NCI-H524 (cell line): Measurements from ENCODE around the gene EHMT2.
"Not testable (repeated sequence)": the region's sequence is repeated elsewhere in the genome, so short reads cannot be mapped to it uniquely, and the experiment has no call there.

Source experiments
- DNase-seq, 2 experiments: peaks; one replicate each; lab custom pipeline; 2025; lab: John Stamatoyannopoulos, UW

The EHMT2 gene

DNA sequence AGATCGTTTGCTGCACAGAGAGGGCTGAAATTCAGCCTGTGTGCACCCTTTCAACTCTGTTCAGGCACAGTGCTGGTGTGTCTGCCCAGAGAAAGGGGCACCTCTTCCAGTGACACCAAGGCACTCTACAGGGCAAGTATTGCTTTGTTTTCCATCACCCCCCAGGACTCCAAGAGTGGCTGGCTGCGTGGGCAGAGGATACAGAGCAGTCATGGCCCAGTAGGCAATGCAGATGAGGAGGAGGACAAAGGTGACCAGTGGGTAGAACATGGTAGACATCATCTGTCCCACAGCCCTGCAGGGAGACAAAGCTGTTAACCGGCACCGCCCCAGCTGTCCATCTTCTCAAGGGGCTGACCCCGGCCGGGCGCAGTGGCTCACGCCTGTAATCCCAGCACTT lies 28.2 kb downstream of the EHMT2 start:
- DNase-seq = no peak

DNA sequence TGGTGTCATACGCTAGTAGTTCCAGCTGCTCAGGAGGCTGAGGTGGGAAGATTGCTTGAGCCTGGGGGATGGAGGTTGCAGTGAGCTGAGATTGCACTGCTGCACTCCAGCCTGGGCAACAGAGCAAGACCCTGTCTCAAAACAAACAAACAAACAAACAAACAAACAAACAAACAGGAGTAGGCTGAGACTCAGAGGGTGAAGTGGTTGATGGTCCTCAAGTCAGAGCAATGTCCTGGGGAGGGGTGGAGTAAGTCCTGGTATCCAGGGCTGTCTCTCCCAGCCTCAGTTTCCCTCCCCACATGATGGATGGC lies 28.9 kb downstream of the EHMT2 start:
- DNase-seq = not testable (repeated sequence)

DNA sequence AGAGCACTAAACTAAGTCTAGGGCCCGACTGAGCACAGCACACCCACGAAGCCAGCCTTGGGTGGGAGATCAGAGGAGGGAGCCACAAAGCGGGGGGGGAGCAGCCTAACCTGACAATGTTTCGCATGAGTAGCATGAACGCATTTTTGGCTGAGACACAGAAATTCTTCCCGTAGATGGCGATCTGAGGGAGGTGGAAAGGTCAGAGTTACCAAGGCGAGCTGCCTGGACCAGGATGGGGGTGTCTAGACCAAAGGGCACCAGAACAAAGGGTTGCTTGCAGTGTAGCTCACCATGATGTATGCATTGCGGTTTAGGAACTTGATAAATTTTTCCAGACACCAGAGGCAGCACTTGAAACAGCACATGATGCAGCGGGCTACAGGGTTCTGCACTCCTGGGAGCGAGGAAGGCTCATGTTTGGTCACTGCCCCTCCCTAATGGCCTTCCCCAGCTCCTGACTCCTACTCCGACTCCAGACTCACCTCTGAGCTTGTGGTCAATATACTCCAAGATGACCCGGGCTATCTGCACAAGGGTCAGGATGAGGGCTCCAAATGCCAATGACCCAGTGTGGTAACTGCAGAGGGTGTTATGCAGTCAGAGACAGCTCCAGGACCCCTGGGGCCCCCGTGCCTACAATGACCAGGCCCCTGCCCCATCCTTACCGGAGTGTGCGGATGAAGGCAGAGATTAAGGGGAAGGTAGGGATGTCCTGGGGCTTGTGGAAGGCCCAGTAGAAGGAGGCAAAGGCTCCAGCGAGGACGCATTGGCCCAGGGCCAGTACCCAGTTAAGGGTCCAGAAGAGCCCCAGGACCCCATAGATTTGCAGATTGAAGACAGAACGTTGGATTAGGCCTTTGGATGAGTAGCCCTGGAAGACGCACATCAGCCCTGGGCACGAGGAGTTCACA lies 32.0 kb downstream of the EHMT2 start:
- no peak for DNase-seq

DNA sequence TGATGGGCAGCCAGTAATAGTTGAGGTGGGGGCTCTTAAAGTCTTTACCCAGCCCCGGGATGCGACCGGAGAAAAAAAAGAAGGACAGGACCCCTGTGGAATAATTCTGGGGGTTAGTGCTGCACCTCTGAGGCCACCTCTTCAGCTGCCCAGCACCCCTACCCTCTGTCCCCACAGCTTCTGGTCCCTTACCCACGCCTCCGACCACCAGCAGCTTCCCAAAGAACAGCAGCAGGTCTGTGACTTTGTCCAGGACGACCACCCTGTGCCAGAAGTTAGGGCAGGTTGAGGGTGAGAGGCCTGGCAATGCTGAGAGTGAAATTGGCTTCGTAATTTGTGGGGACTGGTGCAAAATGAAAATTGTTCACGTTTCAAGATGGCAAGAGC lies 32.7 kb downstream of the EHMT2 start:
- no peak for DNase-seq

DNA sequence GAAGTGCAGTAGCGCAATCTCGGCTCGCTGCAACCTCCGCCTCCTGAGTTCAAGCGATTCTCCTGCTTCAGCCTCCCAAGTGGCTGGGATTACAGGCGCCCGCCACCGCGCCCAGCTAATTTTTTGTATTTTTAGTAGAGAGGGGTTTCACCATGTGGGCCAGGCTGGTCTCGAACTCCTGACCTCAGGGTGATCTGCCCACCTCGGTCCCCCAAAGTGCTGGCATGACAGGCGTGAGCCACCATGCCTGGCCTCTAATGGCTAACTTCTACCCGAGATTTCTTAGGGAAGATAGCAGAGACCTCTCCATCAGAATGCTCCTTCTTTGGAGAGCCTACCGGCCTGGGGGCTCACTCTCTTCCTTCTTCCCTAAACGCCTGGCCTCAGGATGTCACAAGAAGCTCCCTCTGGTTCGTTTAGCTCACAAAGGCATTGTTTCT lies 33.4 kb downstream of the EHMT2 start:
- not testable (repeated sequence) for DNase-seq

DNA sequence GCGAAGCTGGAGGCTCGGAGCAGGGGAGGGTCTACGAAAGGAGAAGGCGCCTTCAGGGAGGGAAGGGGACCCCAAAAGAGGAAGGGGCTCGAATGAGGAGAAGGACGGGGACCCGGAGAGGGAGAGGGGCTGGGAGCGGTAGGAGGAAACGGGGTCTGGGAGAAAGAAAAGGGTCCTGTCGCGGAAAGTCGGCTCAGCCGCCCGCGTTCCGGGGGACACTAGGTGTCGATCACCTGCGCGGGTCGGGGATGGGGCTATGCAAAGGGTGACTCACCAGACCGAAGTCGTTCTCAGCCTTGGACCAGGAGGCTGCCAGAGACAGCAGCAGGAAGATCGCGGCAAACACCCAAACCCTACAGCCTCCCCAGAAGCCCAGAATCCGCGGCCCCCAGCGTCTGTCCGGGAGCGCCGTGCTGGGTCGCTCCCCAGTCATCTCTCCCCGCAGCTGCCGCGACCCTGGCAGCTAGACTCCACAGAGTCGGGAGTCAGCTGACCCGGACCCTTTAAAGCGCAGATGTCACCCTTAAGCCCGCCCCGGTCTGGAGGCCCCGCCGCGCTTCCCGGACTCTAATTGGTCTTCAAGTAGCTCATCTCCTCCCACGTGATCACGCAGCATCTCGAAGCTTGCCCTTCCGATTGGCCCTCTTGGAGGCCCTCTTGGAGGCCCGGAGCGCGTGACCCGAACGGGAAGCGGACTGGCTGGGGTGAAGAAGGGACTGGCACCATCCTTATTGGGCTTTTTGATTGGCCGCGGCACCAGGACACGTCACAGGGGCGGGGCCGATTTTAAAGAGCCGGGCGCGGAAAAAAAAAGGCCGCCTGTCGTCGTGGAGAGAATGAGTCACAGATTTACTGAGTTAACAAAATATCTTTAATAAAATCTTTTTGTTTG lies 34.9 kb downstream of the EHMT2 start, which contains the start of gene NEU1:
Gene NEU1, minus strand, starts transcription at position 478 of the 892 bp plus-strand sequence. Its CDS starts 45 bp downstream, at position 433.
- peak; percentile 100 for DNase-seq

DNA sequence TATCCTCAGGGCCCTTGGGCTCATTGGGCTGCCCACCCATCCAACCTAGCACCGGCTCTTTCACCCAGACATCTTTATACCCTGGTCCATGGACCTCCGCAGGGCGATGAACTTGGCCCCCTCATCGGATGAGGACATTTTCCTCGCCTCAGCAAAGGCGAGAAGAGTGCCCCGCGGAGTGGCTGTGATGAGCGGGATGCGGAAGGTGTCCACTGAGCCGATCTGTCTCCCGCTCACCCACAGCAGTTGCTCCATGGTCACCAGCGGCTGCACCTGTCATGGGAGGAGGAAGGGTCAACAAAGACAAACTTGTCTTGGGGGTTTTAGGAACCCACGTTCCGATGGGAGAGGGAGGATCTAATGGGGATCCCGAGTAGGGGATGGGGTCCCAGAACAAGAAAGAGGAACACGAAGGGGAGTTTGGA lies 35.6 kb downstream of the EHMT2 start:
- no peak for DNase-seq

DNA sequence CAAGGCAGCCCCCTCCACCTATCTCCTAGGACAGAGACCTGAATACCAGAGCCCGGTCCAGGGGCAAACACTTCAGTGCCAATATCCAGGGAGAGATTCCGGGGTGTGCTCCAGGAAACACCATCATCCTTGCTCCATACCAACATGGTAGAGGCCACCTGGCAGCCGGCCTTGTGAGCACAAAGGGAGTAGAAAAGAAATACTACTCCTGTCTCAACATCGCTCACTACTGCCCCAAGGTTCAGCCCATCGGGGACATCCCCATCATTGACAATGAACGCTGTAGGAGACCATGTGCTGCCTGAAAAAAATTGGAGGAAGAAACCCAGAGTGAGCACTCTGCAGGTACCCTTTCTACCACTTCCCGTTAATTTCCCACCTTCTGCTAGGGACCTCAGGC lies 36.3 kb downstream of the EHMT2 start:
- DNase-seq = no peak

DNA sequence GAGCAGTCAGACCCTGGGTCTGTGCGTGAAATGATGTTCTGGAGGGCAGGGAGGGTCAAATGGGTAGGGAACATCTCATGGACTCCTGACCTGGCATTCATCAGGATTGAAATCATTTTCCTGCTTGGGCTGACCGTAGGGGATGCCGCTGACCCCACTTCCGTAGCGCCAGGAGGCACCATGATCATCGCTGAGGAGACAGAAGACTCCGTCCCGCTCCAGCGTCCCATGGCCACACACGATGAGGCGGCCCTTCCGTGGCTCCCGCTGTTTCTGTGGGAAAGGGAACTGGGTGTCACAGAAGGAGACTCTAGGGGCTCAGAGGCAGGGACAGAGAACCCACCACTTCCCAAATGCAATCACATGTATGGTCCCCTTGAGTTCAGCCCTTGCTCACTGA lies 37.1 kb downstream of the EHMT2 start:
- DNase-seq = no peak

DNA sequence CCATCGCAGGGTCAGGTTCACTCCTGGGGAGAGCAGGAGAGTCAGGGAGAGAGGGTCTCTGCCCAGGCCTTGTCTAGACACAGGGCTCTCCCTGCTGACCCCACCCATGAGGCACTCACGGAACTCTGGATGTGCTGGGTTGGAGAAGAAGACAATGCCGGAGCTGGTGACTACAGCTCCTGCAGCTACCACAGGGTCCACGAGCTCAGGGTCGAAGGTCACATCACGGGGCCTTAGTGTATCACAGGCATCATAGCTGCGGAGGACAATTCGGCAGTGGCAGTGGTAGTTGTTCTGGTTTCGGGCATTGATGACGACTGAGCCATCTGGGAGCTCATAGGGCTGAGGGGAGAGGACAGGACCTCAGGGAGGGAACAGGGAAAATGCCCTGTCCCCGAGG lies 37.6 kb downstream of the EHMT2 start:
- DNase-seq = no peak

DNA sequence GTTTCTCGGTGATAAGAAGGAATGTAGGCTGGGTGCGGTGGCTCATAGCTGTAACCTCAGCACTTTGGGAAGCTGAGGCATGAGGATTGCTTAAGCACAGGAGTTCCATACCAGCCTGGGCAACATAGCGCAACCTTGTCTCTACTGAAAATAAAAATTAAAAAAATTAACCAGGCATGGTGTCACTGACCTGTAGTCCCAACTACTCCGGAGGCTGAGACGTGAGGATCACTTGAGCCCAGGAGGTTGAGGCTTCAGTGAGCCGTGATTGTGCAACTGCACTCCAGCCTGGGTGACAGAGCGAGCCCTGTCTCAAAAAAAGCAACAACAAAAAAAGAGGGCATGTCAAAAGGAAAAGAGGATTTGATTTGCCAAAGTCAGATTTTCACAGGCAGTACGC lies 38.8 kb downstream of the EHMT2 start:
- DNase-seq = no peak

DNA sequence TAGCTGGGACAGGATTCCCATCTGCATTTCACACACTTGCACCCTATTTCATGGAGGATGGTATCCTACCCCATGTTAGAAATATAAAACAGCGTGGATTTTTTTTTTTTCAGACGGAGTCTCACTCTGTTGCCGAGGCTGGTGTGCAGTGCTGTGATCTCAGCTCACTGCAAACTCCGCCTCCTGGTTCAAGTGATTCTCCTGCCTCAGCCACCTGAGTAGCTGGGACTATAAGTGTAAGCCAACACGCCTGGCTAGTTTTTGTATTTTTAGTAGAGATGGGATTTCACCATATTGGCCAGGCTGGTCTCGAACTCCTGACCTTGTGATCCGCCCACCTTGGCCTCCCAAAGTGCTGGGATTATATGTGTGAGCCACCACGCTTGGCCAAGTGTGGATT lies 39.7 kb downstream of the EHMT2 start:
- not testable (repeated sequence) for DNase-seq

DNA sequence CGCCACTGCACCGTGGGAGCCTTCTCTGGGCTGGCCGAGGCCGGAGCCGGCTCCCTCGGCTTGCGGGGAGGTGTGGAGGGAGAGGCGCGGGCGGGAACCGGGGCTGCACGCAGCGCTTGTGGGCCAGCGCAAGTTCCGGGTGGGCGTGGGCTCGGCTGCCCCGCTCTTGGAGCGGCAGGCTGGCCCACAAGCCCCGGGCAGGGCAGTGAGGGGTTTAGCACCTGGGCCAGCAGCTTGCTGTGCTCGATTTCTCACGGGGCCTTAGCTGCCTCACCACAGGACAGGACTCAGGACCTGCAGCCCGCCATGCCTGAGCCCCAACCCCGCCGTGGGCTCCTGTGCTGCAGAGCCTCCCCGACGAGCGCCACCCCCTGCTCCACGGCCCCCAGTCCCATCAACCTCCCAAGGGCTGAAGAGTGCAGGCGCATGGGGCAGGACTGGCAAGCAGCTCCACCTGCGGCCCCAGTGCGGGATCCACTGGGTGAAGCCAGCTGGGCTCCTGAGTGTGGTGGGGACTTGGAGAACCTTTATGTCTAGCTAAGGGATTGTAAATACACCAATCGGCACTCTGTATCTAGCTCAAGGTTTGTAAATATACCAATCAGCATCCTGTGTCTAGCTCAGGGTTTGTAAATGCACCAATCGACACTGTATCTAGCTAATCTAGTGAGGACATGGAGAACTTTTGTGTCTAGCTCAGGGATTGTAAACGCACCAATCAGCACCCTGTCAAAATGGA lies 45.3 kb downstream of the EHMT2 start:
- DNase-seq = not testable (repeated sequence)

DNA sequence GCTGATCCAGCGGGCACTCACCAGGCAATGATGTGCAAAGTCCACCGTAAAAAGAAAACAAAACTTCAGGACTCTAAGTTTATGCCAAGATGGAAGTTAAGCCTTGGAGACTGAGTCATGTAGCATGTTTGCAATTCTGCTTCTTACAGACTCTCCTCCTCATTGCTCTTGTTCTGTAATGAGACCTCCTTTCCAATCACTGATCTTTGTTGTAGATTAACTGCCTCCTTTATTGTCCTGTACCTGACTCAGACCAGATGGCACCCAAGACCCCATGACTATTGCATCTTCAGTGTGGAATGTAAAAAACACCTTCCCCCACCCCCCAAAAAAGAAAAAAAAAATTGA lies 46.0 kb downstream of the EHMT2 start:
- no peak for DNase-seq

DNA sequence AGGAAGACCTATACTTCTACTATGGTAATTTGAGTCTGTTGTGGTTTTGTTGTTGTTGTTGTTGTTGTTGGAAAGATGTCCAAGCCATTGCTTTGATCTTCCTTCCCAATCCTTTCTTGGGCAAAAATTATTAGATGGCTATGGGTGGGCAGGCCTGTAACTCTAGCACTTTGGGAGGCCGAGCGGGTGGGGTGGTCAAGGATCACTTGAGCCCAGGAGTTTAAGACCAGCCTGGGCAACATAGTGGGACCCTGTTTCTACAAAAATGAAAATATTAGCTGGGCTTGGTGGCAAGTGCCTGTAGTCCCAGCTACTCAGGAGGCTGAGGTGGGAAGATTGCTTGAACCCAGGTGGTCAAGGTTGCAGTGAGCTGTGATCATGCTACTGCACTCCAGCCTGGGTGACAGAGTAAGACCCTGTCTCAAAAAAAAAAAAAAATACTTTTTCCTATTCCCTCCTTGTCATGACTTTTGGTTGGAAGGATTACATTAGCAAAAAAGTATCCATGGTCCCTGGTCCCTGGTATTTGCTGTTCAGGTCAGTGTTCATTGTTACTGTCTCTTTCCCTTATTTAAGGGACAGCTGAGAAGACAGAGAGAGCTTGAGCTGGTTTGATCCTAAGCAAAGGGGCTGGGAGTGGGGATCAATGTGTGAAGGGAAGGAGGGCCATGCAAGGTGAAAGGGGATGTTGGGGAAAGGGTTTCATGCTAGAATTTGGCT lies 46.6 kb downstream of the EHMT2 start:
- no peak for DNase-seq

DNA sequence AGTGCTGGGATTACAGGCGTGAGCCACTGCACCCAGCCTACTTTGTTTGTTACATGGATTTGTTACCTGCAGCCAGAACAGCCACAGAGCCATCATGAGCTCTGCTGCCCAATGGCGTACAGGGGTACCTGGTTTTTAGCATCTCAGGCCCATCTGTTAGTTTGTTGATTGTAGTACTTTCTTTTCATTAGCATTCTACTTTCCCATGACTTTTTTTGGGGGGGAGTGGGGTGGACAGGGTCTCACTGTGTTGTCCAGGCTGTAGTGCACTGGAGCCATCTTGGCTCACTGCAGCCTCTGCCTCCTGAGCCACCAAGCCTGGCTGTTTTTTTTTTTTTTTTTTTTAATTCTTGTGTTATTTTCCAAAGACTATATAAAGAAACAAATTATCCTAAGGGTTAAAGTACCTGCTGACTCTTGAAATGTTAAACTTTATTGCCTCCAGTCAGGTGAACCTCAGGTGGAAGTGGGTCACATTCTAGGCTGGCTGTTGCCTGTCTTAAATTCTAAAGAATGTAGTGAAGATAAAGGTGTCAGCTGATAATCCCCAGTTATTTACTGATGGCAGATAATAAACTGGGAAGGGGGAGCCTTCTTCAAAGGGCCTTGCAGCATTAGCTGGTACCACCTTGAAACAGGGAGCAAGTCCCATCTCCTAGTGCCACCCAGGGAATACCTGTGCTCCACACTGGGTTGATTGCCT lies 50.1 kb downstream of the EHMT2 start:
- DNase-seq = no peak

DNA sequence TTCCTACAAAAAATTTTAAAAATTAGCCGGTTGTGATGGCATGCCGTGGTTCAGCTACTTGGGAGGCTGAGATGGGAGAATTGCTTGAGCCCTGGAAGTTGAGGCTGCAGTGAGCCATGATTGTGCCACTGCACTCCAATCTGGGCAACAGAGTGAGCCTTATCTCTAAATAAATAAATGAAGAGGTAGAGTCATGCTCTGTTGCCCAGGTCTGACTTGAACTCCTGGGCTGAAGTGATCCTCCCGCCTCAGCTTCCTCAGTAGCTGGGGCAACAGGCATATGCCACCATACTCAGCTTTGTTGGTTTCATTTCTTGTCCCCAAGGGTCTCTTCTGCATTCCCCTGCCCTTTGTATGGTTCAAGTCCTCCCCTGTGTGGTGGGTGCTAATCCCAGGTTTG lies 53.0 kb downstream of the EHMT2 start:
- DNase-seq = no peak

DNA sequence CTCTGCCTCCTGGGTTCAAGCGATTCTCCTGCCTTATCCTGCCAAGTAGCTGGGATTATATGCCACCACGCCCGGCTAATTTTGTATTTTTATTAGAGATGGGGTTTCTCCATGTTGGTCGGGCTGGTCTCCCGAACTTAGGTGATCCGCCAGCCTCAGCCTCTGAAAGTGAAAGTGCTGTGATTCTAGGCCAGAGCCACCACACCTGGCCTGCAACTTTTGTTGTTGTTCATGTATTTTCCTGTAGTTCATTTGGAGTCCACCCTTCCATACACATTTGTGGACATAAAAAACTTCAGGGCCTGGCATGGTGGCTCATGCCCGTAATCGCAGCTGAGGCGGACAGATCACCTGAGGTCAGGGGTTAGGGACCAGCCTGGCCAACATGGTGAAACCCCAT lies 55.4 kb downstream of the EHMT2 start:
- no peak for DNase-seq

DNA sequence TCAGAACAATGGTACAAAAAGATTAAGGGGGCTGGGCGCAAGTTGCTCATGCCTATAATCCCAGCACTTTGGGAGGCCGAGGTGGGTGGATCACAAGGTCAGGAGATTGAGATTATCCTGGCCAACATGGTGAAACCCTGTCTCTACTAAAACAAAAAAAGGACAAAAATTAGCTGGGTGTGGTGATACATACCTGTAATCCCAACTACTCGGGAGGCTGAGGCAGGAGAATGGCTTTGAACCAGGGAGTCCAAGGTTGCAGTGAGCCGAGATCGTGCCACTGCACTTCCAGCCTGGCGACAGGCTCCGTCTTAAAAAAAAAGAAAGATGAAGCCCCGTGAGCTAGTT lies 57.7 kb downstream of the EHMT2 start:
- DNase-seq = not testable (repeated sequence)

DNA sequence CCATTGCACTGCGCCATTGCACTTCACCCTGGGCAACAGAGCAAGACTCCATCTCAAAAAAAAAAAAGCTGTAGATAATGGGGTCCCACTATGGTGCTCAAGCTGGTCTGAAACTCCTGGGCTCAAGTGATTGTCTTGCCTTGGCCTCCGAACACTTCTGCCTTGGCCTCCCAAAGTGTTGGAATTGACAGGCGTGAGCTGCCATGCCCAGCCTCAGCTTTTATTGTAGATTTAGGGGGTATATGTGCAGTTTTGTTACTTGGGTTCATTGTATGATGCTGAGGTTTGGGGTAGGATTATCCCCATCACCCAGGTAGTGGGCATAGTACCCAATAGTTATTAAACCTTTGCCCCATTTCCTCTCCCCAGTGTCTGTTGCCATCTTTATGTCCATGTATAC lies 58.5 kb downstream of the EHMT2 start:
- no peak for DNase-seq

DNA sequence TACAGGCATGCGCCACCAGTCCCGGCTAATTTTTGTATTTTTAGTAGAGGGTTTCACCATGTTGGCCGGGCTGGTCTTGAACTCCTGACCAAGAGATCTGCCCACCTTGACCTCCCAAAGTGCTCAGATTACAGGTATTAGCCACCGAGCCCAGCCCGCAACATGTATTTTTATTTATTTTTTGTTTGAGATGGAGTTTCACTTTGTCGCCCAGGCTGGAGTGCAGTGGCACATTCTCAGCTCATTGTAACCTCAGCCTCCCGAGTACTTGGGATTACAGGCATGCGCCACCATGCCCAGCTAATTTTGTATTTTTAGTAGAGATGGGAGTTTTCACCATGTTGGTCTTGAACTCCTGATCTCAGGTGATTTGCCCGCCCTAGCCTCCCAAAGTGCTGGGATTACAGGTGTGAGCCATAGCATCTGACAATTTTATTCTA lies 59.4 kb downstream of the EHMT2 start:
- DNase-seq = not testable (repeated sequence)
